SH-SY5Y (cell line): Measurements from ENCODE around the gene SLC9A7.

Source experiments
- GATA2 ChIP-seq: IDR thresholded peaks from 2 replicates; pipeline ENCODE4 v1.6.1; 2011; ENCODE audit warnings: mild to moderate bottlenecking, low read depth, low read length
- GATA3 ChIP-seq: IDR thresholded peaks from 2 replicates; pipeline ENCODE4 v1.6.1; 2011; ENCODE audit warnings: low read depth, mild to moderate bottlenecking, low read length, moderate library complexity

DNA sequence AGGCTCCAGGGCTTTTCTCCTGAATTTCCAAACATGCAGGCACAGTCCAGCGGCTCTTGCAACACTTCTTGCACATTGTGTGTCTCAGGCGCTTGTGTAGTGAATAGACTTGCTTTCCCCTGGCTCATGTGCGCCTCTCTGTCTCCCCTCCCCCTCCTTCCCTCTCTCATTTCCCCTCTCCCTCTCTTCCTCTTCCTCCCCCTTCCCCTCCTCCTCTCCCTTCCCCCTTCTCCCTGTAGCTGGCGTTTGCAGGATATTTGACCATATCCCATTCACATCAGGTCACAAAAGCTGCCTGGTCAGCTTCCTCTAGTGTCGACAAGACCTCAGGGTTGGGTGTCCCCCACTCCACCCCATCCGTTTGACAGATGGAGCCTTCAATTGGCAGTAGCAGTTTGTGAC, 182.9 kb downstream of the SLC9A7 start:
- TF ChIP-seq GATA3, result no peak
- TF ChIP-seq GATA2, result no peak
